M059J (cell line): ENCODE measurements around the gene OR51Q1. TPM values are rescaled to one million over a fixed set of nuclear protein-coding genes. Genes with fewer than 3 reads are reported as not detected.

ENCODE experiments used
- DNase-seq: peaks from one replicate; pipeline ENCODE4 v3.0.0-alpha.2; 2012; ENCODE audit warnings: low read depth
- total RNA-seq: library from RNA; depleted of rRNA; stranded (reverse); fragments of >200 nt; shearing (Covaris generic); gene quantifications from 2 replicates; pipeline ENCODE4 v1.2.3, GENCODE V29; 2014; rRNA removed

The OR51Q1 gene
- total RNA-seq = not detected in 2 replicates

- no peak for DNase-seq
These were observed at the start of gene OR51Q1 for GRCh38 chr11:5421811-5422210. Gene OR51Q1 (plus strand): TSS chr11:5422111. CDS start chr11:5422201, 90 bp downstream.

GRCh38 chr11:5380740-5381342 lies 41.1 kb upstream of the OR51Q1 start:
- DNase-seq = peak; percentile 77

- DNase-seq = no peak
These were observed 38.3 kb upstream of the OR51Q1 start, which contains the start of gene OR51M1 for GRCh38 chr11:5383576-5383975. Gene OR51M1 (plus strand): TSS chr11:5383812. CDS start chr11:5389399, 5,587 bp downstream.

- no peak for DNase-seq
These were observed 37.6 kb upstream of the OR51Q1 start for GRCh38 chr11:5384335-5384734.

GRCh38 chr11:5390210-5390609 lies 31.7 kb upstream of the OR51Q1 start:
- DNase-seq = no peak

GRCh38 chr11:5394091-5394490 lies 27.8 kb upstream of the OR51Q1 start:
- no peak for DNase-seq

GRCh38 chr11:5398936-5399335 lies 23.0 kb upstream of the OR51Q1 start:
- no peak for DNase-seq

- no peak for DNase-seq
These were observed 16.7 kb upstream of the OR51Q1 start for GRCh38 chr11:5405173-5405572.

- DNase-seq = no peak
These were observed 918 bp upstream of the OR51Q1 start for GRCh38 chr11:5420993-5421392.

- DNase-seq = no peak
These were observed 1.2 kb downstream of the OR51Q1 start for GRCh38 chr11:5423131-5423530.

GRCh38 chr11:5441414-5441813 lies 19.5 kb downstream of the OR51Q1 start, which contains the start of gene OR51I1:
Gene OR51I1 (minus strand): TSS chr11:5441514. CDS start chr11:5441514, 0 bp downstream.
- DNase-seq = no peak

GRCh38 chr11:5443835-5444393 lies 22.0 kb downstream of the OR51Q1 start:
- DNase-seq = no peak

GRCh38 chr11:5449023-5449422 lies 27.1 kb downstream of the OR51Q1 start, which contains the start of gene OR51I2:
Gene OR51I2 (plus strand): TSS chr11:5449323. CDS start chr11:5453489, 4,166 bp downstream.
- no peak for DNase-seq

GRCh38 chr11:5449432-5449831 lies 27.5 kb downstream of the OR51Q1 start:
- DNase-seq = no peak

GRCh38 chr11:5460983-5461621 lies 39.2 kb downstream of the OR51Q1 start:
- no peak for DNase-seq

GRCh38 chr11:5467527-5467926 lies 45.6 kb downstream of the OR51Q1 start:
- no peak for DNase-seq

Other genes starting within 250 kb of the OR51Q1 start
- gene OR51V1, start 221.4 kb upstream of the OR51Q1 start, total RNA-seq = not detected in 2 replicates
- not detected in 2 replicates for gene HBB, start 195.0 kb upstream of the OR51Q1 start, total RNA-seq
- 0.32 and 0.44 TPM in 2 replicates for gene HBD, start 187.6 kb upstream of the OR51Q1 start, total RNA-seq
- gene HBG1, start 172.3 kb upstream of the OR51Q1 start, total RNA-seq = not detected in 2 replicates
- gene HBG2, start 167.3 kb upstream of the OR51Q1 start, total RNA-seq = not detected in 2 replicates
- gene HBE1, start 152.2 kb upstream of the OR51Q1 start, total RNA-seq = 2.2 and 7.0 TPM in 2 replicates
- gene OR51B4, start 120.2 kb upstream of the OR51Q1 start, total RNA-seq = 2.0 TPM in 1 of 2 replicates, not detected in the other
- not detected in 2 replicates for gene OR51B2, start 97.8 kb upstream of the OR51Q1 start, total RNA-seq
- not detected in 2 replicates for gene OR51B5, start 78.6 kb upstream of the OR51Q1 start, total RNA-seq
- gene OR51B6, start 70.6 kb upstream of the OR51Q1 start, total RNA-seq = not detected in 2 replicates
- gene OR51M1, start 38.3 kb upstream of the OR51Q1 start, total RNA-seq = not detected in 2 replicates
- gene OR51I1, start 19.4 kb downstream of the OR51Q1 start, total RNA-seq = not detected in 2 replicates
- gene OR51I2, start 27.2 kb downstream of the OR51Q1 start, total RNA-seq = not detected in 2 replicates
- gene OR52D1, start 66.6 kb downstream of the OR51Q1 start, total RNA-seq = not detected in 2 replicates
- not detected in 2 replicates for gene UBQLN3, start 87.8 kb downstream of the OR51Q1 start, total RNA-seq
- gene UBQLNL, start 94.6 kb downstream of the OR51Q1 start, total RNA-seq = 0.34 TPM in 1 of 2 replicates, not detected in the other
- gene OR52H1, start 126.4 kb downstream of the OR51Q1 start, total RNA-seq = not detected in 2 replicates
- gene OR52B6, start 158.8 kb downstream of the OR51Q1 start, total RNA-seq = not detected in 2 replicates
- gene TRIM6, start 174.5 kb downstream of the OR51Q1 start, total RNA-seq = 9.6 and 24.7 TPM in 2 replicates
- gene TRIM34, start 202.9 kb downstream of the OR51Q1 start, total RNA-seq = 13.2 and 22.2 TPM in 2 replicates